Thyroid gland (tissue), 4 donors: ENCODE results near the gene NAXD.

ENCODE experiments used
- POLR2A ChIP-seq, 2 donors: fragments of 450-650 bp; IDR thresholded peaks; one replicate each; pipeline ENCODE4 v1.6.1; 2017; ENCODE audit warnings: antibody characterized with exemption in 2 of 2, mild to moderate bottlenecking in 2 of 2, moderate library complexity in 1 of 2
- TF ChIP-seq, protein P1 (sequence below), 6 experiments: fragments of 200-600 bp in 3 of 6; fragments of 450-650 bp in 3 of 6; sonication (generic) in 3 of 6; IDR thresholded peaks; one replicate each; pipeline ENCODE4 v1.5.1; 2016 to 2019; ENCODE audit warnings: antibody characterized with exemption in 6 of 6, mild to moderate bottlenecking in 2 of 6, inconsistent platforms in 1 of 6, moderate library complexity in 1 of 6

DNA sequence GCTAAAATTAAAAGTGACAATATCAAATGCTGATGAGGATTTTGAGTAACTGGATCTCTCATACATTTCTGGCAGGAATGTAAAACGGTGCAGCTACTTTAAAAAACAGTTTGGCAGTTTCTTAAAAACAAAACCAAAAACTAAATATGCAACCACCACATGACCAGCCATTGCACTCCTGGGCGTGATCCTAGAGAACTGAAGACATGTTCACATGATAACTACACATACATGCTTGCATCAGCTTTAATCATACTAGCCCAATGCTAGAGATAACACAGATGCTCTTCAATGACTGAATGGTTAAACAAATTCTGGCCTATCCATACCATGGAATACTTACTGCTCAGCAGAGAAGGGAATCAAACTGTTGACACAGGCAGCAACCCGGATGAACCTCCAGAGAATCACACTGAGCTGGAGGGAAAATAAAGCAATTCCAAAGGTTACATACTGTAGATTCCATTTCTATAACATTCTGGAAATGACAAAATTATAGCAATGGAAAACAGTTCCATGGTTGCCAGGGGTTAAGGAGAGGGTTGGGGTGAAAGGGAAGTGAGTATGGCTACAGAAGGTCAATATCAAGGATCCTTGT is 25.5 kb upstream of the NAXD start:
- TF ChIP-seq, protein P1, sequence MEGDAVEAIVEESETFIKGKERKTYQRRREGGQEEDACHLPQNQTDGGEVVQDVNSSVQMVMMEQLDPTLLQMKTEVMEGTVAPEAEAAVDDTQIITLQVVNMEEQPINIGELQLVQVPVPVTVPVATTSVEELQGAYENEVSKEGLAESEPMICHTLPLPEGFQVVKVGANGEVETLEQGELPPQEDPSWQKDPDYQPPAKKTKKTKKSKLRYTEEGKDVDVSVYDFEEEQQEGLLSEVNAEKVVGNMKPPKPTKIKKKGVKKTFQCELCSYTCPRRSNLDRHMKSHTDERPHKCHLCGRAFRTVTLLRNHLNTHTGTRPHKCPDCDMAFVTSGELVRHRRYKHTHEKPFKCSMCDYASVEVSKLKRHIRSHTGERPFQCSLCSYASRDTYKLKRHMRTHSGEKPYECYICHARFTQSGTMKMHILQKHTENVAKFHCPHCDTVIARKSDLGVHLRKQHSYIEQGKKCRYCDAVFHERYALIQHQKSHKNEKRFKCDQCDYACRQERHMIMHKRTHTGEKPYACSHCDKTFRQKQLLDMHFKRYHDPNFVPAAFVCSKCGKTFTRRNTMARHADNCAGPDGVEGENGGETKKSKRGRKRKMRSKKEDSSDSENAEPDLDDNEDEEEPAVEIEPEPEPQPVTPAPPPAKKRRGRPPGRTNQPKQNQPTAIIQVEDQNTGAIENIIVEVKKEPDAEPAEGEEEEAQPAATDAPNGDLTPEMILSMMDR (IDR thresholded peaks at IDR 0.05), result no peak
- no peak for TF ChIP-seq POLR2A (IDR thresholded peaks at IDR 0.05)
